Body of pancreas (tissue), 4 donors: Measurements from ENCODE around the gene CCNL2. TPM values are rescaled to one million over a fixed set of nuclear protein-coding genes. Genes with fewer than 3 reads are reported as not detected.
"Not testable (repeated sequence)": the region's sequence is repeated elsewhere in the genome, so short reads cannot be mapped to it uniquely, and the experiment has no call there.

Source experiments
- ATAC-seq: fragments of 150-250 bp; one replicate; pipeline ENCODE4 v1.9.1; 2016
- DNase-seq, 4 donors: peaks; one replicate each; pipeline ENCODE4 v3.0.0-alpha.2; 2019
- H3K27ac ChIP-seq, 4 donors: fragments of 200-600 bp; sonication (generic); 1 replicate in 3 of 4; 2 replicates in 1 of 4; pipeline versions ENCODE4 v1.5.1 to v1.6.1; 2016 to 2019; ENCODE audit warnings: mild to moderate bottlenecking in 1 of 4, mixed read lengths in 1 of 4, moderate library complexity in 1 of 4
- H3K27me3 ChIP-seq, 2 donors: fragments of 200-600 bp; sonication (generic); one replicate each; pipeline ENCODE4 v1.6.0; 2016; ENCODE audit warnings: mild to moderate bottlenecking in 1 of 2
- H3K36me3 ChIP-seq, 2 donors: fragments of 200-600 bp; sonication (generic); replicated peaks in 1 of 2; 2 replicates each; pipeline ENCODE4 v1.5.1; 2016; ENCODE audit warnings: low read depth in 2 of 2; ENCODE audit not compliant: insufficient read depth in 1 of 2
- H3K4me1 ChIP-seq: fragments of 200-600 bp; sonication (generic); one replicate; pipeline ENCODE4 v1.6.0; 2016
- H3K4me3 ChIP-seq, 2 donors: fragments of 200-600 bp; sonication (generic); 1 replicate in 1 of 2; 2 replicates in 1 of 2; pipeline ENCODE4 v1.5.1; 2016 to 2019
- H3K9me3 ChIP-seq, 3 donors: fragments of 200-600 bp; sonication (generic); 1 replicate in 2 of 3; 2 replicates in 1 of 3; pipeline ENCODE4 v1.5.1; 2016
- POLR2A ChIP-seq, 3 donors: fragments of 450-650 bp; IDR thresholded peaks; one replicate each; pipeline ENCODE4 v1.6.1; 2016; ENCODE audit warnings: antibody characterized with exemption in 3 of 3, mild to moderate bottlenecking in 2 of 3
- WGBS, 2 donors: methylation state at CpG; one replicate each; pipeline ENCODE4 v1.1.5; 2017; 5-methylcytosine and 5-hydroxymethylcytosine counted together
- intact Hi-C: fragments of 100-400 bp; cut with DNase I; formaldehyde crosslinking; loops from one replicate; pipeline ENCODE4 v1.15.1; 2023
- total RNA-seq, 2 donors: library from RNA; depleted of rRNA; stranded (reverse); fragments of >200 nt; gene quantifications; one replicate each; pipeline ENCODE4 v1.1.0, GENCODE V29; 2016
- TF ChIP-seq, protein P1 (sequence below), 7 experiments: fragments of 450-650 bp in 4 of 7; fragments of 200-600 bp in 3 of 7; sonication (generic) in 3 of 7; IDR thresholded peaks; one replicate each; pipeline ENCODE4 v1.5.1; 2016 to 2019; ENCODE audit warnings: antibody characterized with exemption in 7 of 7

Gene CCNL2
- total RNA-seq, 2 donors from 2014 or later = 225 to 246 TPM

DNA sequence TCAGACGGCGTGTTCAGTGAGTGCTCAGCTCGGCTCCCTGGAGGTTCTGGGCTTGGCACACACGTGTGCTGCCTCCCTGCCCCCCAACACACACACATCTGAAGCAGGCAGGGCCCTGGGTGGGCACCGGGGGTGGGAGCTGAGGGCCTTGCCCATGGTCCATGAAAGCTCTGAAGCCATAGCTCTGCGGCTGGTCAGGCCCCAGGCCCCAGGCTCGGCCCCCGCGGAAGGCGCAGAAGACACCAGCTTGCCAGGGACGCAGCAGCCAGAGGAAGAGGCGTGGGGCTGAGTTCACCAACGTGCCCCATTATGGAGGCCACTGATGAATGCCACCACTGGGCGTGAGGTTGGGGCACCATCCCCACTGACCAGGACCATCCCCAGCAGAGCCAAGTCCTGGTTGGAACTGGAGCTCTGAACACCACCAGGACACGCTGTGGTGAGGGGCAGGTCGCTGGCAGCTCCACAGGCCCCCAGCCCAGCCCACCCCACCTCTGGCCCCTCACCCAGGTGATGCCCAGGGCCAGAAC, 28.3 kb downstream of the CCNL2 start:
- Histone ChIP-seq H3K36me3 (no peaks in the 10 kb centered on the region), H3K9me3 (no peaks in the 10 kb centered on the region), H3K27ac (no peak overlapping the region), H3K27me3 (no peaks in the 10 kb centered on the region), H3K4me1 (peaks cover 30% of the 10 kb centered on the region), H3K4me3 (no peak overlapping the region)
- no peak for TF ChIP-seq POLR2A (IDR thresholded peaks at IDR 0.05)
- TF ChIP-seq, protein P1, sequence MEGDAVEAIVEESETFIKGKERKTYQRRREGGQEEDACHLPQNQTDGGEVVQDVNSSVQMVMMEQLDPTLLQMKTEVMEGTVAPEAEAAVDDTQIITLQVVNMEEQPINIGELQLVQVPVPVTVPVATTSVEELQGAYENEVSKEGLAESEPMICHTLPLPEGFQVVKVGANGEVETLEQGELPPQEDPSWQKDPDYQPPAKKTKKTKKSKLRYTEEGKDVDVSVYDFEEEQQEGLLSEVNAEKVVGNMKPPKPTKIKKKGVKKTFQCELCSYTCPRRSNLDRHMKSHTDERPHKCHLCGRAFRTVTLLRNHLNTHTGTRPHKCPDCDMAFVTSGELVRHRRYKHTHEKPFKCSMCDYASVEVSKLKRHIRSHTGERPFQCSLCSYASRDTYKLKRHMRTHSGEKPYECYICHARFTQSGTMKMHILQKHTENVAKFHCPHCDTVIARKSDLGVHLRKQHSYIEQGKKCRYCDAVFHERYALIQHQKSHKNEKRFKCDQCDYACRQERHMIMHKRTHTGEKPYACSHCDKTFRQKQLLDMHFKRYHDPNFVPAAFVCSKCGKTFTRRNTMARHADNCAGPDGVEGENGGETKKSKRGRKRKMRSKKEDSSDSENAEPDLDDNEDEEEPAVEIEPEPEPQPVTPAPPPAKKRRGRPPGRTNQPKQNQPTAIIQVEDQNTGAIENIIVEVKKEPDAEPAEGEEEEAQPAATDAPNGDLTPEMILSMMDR (IDR thresholded peaks at IDR 0.05) = no peak
- DNase-seq = no peak
- intact Hi-C loops = no loop called here
- ATAC-seq = no peak
- WGBS, 2 donors = 72% methylated on average over 16 of the region's 16 CpGs; no CpG with 5 or more reads in 1 of the 2 donors

- 88 to 89% methylated on average over 14 of the region's 14 CpGs for WGBS, 2 donors
- DNase-seq, ATAC-seq, H3K36me3 ChIP-seq, H3K9me3 ChIP-seq, H3K27ac ChIP-seq, intact Hi-C loops, H3K4me3 ChIP-seq, H3K27me3 ChIP-seq: not testable (repeated sequence)
- H3K4me1 ChIP-seq = peaks cover 29% of the 10 kb centered on the region
These were observed 29.0 kb downstream of the CCNL2 start for GRCh38 chr1:1370094-1370493.

GRCh38 chr1:1367315-1367714, 31.8 kb downstream of the CCNL2 start:
- Histone ChIP-seq H3K36me3 (no peaks in the 10 kb centered on the region), H3K27ac (no peak overlapping the region), H3K27me3 (no peaks in the 10 kb centered on the region), H3K9me3 (no peaks in the 10 kb centered on the region), H3K4me3 (no peak overlapping the region), H3K4me1 (peaks cover 9% of the 10 kb centered on the region)
- TF ChIP-seq POLR2A (IDR thresholded peaks at IDR 0.05) = no peak
- TF ChIP-seq, protein P1 (IDR thresholded peaks at IDR 0.05) = no peak
- intact Hi-C loops = no loop called here
- DNase-seq = no peak
- no peak for ATAC-seq
- 92% methylated on average over 5 of the region's 5 CpGs for WGBS, 2 donors

DNA sequence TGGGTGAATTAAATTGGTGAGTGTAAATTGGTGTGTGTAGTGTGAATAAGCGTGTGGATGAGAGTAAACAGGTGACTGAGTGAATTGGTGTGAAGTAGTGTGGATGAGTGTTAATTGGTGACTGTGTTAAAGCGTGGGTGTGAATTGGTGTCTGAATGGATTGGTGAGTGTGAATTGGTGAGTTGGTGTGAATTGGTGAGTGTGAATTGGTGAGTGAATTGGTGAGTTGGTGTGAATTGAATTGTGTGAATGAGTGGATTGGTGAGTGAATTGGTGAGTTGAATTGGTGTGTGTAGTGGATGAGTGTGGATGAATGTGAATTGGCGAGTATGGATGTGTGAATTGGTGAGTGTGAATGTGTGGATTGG, 32.5 kb downstream of the CCNL2 start:
- Histone ChIP-seq H3K27ac (no peak overlapping the region), H3K4me3 (no peak overlapping the region), H3K4me1 (peaks cover 3% of the 10 kb centered on the region), H3K36me3 (no peaks in the 10 kb centered on the region), H3K27me3 (no peaks in the 10 kb centered on the region), H3K9me3 (no peaks in the 10 kb centered on the region)
- ATAC-seq (no peak), DNase-seq (no peak)
- TF ChIP-seq POLR2A (IDR thresholded peaks at IDR 0.05) = no peak
- TF ChIP-seq, protein P1 (IDR thresholded peaks at IDR 0.05) = no peak
- WGBS, 2 donors = 93 to 96% methylated on average over 3 of the region's 3 CpGs
- intact Hi-C loops = no loop called here

DNA sequence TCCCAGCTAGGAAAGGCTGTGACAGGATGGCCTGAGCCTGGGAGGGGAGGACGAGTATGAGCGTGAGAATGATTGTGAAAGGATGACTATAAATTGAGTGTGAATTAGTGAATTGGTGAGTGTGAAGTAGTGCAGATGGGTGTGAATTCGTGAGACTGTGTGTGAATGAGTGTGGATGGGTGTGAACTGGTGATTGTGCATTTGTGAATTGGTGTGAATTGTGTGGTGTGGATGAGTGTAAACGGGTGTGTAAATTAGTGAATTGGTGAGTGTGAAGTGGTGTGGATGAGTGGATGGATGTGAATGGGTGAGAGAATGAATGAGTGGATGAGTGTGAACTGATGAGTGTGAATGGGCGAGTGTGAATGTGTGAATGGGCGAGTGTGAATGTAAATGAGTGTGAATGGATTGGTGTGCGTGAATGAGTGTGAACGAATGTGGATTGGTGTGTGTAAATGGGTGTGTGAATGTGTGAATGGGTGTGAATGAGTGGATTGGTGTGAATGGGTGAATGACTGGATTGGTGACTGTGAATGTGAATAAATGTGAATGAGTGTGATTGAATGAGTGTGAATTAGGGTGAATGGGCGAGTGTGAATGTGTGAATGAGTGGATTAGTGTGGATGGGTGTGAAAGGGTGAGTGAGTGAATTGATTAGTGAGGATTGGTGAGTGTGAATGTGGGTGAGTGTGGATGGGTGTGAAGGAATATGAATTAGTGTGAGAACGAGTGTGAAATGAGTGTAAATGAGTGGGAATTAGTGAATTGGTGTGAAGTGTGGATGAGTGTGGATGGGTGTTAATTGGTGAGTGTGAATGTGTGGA, 33.0 kb downstream of the CCNL2 start:
- DNase-seq = no peak
- WGBS, 2 donors = 69 to 70% methylated on average over 10 of the region's 10 CpGs
- Histone ChIP-seq H3K36me3 (no peaks in the 10 kb centered on the region), H3K9me3 (no peaks in the 10 kb centered on the region), H3K27me3 (no peaks in the 10 kb centered on the region), H3K27ac (no peak overlapping the region), H3K4me3 (no peak overlapping the region), H3K4me1 (no peaks in the 10 kb centered on the region)
- intact Hi-C loops = no loop called here
- no peak for TF ChIP-seq POLR2A (IDR thresholded peaks at IDR 0.05)
- TF ChIP-seq, protein P1 (IDR thresholded peaks at IDR 0.05) = no peak
- ATAC-seq = no peak
